COLO829 (cell line): ENCODE measurements around the gene GNG12.
"Not testable (repeated sequence)": the region's sequence is repeated elsewhere in the genome, so short reads cannot be mapped to it uniquely, and the experiment has no call there.

Experiments used
- DNase-seq: peaks from one replicate; pipeline ENCODE4 v3.0.0; 2012; ENCODE audit warnings: low spot score

GNG12 gene

DNA sequence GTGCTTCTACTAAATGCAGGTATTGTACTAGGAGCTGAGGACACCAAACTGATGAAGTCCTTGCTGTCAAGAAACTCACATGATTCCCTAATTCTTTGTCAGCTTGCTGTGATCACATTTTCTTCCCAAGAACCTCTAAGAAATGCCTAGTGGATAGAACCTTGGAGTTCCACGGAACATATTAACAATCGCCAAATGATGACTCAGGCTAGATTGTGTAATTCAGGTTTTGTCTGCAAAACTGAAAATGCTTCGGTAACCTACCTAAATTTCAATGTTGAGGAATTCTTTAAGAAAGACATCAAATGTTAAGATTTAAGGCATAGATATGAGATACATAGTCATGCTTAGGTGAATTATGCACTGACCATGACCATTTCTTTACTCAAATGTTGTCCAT is 150.0 kb downstream of the GNG12 start:
- no peak for DNase-seq

- DNase-seq = no peak
Measured at GRCh38 chr1:67682659-67683197, 150.5 kb downstream of the GNG12 start.

- DNase-seq = no peak
Measured at GRCh38 chr1:67680486-67680885, 152.8 kb downstream of the GNG12 start.

GRCh38 chr1:67679691-67680090 is 153.6 kb downstream of the GNG12 start:
- DNase-seq = no peak

DNA sequence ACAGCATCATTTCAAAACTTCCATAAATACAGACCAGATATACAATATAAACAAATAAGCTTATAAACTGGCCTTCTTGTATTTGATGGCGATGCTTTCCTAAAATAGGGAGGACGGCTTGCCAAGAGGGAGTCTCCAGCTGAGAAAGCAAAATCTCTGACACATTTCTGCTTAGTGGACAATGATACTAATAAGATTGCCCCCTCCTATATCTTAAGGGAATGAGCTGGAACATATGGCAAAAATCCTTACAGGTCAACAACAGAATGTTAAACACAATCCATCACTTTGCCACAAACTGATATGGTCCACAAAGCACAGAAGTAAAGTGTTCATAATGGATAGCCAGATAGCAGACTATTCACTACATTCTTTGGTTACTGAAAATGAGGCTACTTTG is 155.3 kb downstream of the GNG12 start:
- no peak for DNase-seq

GRCh38 chr1:67677408-67677807 is 155.9 kb downstream of the GNG12 start:
- no peak for DNase-seq

DNA sequence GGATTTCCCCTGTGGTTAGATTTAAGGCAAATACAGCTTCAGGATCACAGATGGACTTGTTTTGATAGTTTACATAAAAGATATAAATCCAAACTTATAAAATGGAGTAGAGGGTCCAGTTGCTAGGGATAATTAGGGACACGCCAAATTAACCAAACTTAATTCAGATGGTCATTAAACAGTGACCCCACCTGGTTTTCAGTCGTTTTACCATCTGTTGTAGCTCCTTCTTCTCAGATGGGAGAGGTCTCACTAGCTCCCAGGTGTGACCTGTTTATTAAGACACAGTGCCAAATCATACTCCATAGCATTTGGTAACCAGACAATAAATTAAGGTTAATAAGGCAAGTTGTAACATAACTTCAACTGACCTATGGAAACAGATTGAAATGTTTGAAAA is 156.3 kb downstream of the GNG12 start:
- no peak for DNase-seq

DNA sequence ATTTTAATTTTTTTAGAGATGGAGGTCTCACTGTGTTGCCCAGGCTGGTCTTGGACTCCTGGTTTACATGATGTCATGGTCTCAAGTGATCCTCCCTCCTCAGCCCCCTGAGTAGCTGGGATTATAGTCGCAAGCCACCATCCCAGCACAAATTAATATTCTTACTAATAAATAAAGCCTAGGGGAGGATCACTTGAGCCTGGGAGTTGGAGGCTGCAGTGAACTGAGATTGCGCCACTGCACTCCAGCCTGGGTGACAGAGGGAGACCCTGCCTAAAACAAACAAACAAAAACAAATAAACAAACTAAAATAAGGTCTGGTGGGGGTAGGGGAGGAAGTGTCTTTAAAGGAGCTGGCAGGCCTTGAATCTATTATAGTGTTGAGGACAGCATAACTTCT is 157.0 kb downstream of the GNG12 start:
- no peak for DNase-seq

GRCh38 chr1:67675800-67676199 is 157.5 kb downstream of the GNG12 start:
- no peak for DNase-seq

DNA sequence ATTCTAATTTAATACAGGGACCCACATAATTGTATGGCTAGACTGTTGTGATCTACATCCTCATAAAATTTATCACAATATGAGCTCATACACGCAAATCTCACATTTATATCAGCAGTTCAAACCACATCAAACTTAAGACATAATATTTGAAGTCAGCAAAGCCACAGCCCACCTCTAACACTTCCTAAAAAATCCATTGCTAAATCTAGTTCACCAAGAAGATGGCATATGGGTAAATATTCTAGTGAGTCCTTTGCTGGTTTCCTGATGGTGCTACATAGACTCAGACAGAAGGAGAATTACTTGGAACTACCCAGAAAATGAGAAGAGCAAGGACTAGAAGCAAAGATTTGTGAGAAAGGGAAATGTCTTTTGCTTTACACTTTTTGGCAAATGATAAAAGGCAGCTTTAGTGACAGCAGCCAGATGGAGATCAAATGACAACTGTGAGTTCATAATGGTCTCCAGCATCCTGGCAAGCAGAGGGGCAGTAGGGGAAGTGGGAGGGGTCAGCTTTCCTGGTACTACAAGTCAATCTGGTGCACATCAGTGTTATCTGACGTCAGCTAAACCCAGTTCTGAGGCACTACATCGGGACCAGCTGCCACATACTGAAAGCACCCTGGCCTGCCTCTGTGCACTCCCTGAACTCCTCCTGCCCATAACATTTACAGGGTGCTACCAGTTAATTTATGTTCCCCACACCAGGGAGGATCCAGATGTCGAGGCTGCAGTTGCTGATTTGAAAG is 158.8 kb downstream of the GNG12 start:
- no peak for DNase-seq

DNA sequence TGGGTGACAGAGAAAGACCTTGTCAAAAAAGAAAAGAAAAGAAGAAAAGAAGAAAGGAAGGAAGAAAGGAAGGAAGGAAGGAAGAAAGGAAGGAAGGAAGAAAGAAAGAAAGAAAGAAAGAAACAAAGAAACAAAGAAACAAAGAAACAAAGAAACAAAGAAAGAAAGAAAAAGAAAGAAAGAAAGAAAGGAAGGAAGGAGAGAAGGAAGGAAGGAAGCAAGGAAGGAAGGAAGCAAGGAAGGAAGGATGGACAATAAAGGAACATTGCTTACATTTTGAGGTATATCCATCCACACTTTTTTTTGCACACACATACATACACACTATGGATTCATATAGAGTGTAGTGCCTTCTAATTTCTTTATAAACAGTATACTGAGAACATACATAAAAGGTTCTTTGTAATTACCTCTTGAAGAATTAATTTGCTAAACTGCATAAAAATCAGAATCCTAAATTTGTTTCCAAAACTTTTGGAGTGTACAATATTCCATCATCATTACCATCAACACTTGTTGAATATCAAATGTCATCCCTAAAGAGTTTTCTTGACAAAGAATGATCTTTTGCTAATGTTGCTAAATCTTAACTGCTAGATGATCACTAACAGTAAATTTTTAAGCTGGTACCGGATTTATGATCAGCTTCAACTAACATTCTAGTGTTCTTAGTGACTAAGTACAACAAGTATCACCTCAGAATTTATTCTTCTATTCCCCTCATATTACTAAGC is 159.6 kb downstream of the GNG12 start:
- DNase-seq = no peak

DNA sequence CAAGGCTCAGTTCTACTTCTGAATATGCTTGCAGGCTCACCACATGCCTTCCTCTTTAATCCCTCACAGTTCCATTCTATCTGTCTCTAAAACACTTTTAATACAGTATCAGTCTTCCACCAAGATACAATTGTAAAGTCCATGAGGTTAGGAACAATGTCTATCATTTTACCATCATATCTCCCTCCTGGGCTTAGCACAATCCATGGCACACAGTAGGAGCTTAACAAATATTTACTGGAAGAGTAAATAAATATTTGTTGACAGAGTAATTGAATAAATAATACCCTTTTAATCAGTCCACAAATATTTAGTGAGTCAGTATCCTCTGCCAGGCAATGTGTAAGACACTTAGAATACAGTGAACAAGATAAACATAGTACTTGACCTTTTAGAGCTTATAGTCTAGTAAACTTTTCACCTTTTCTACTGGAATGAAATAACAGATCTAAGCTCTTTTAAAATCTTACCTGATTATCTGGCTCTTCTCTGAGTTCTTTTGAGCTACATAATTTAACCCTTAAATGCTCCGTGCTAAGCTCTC is 160.9 kb downstream of the GNG12 start:
- DNase-seq = no peak

DNA sequence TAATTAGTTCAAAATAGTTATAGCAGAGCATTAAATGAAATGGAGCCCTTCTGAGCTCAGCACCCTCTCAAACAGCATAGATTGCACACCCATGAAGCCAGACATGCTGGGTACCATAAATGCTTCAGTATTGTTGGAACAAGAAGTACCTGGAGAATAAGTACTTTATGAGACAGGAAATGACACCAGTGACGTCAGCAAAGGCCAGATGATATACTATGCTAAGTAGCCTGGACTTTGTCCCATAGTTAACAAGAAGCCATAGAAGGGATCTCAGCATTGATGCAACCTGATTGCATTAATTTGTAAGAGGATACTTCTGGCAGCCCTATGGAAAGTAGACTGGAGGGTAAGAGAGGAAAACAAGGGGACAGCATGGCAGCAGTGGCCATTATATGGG is 164.6 kb downstream of the GNG12 start:
- no peak for DNase-seq

DNA sequence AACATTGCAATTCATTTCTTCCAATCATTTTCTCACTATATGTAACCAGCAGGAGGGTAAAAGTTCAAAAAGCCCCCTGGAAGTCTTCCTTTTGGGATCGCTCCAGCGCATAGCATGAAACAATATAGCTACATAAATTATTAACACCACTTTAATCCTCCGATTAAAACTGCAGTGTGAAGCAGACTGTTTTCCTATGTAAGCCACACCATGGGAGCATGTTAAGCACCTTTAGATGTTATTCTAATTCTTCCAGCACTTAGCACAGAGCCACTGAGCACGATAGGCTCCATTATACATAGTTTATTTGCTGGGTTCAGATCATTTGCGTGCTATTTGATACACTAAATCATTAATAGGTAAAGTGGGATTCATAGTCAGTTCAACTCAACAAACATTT is 166.6 kb downstream of the GNG12 start:
- DNase-seq = no peak

DNA sequence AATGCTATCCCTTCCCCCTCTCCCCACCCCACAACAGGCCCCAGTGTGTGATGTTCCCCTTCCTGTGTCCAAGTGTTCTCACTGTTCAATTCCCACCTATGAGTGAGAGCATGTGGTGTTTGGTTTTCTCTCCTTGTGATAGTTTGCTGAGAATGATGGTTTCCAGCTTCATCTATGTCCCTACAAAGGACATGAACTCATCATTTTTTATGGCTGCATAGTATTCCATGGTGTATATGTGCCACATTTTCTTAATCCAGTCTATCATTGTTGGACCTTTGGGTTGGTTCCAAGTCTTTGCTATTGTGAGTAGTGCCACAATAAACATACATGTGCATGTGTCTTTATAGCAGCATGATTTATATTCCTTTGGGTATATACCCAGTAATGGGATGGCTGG is 168.0 kb downstream of the GNG12 start:
- not testable (repeated sequence) for DNase-seq

- no peak for DNase-seq
Measured at GRCh38 chr1:67664048-67664447, 169.2 kb downstream of the GNG12 start.

GRCh38 chr1:67662884-67663283 is 170.4 kb downstream of the GNG12 start:
- no peak for DNase-seq

DNA sequence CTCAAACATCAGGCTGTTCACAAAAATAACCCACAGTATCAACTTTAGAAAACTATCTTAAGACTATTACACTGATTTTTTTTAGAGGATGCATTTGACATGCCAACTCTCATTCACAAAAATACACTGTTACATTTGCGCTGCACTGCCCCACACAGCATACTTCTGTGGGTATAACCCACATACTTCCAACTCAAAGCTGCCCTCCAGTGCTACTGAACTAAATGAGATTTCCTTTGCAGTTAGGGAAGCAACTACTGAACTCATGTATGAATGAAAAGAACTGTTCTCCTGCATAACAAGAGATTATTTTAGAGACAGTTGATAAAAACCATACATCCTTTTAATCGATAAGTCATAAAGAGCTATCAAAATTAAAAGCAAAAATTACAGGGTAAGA is 174.0 kb downstream of the GNG12 start:
- DNase-seq = no peak

DNA sequence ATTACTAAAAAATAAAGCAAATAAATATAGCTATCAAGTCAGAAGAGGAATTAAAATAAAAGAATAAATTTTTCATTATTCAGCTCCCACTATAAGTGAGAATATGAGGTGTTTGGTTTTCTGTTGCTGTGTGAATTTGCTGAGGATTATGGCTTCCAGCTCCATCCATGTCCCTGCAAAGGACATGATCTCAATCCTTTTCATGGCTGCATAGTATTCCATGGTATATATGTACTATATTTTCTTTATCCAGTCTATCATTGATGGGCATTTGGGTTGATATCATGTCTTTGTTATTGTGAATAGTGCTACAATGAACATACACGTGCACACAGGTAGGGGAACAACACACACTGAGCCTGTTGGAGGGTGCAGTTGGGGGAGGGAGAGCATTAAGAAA is 176.1 kb downstream of the GNG12 start:
- DNase-seq = not testable (repeated sequence)

DNA sequence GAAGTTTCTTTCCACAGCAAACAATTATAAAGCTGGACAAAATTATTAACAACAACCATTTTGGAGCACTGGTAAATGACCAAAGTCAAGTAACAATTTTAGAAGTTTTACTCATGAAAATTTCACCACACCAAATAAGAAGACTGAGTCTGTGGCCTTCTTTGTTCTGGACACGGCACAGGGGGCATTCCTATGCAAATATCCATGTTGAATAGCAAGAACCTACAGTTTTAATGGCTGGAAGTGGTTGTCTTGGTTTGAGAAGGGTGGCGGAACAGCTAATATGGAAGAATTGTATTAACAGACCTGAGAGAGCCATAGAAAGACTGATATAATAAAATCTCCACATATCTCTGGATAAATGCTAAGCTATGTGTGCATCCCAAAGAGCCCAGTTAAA is 177.7 kb downstream of the GNG12 start:
- no peak for DNase-seq

GRCh38 chr1:67653304-67653703 is 180.0 kb downstream of the GNG12 start:
- no peak for DNase-seq

- DNase-seq = no peak
Measured at GRCh38 chr1:67652800-67653199, 180.5 kb downstream of the GNG12 start.
